K562 (cell line): ENCODE results near the gene SRGN. TPM values are rescaled to one million over a fixed set of nuclear protein-coding genes. Genes with fewer than 3 reads are reported as not detected.

ENCODE experiments used
- CHD2 ChIP-seq: IDR thresholded peaks from 2 replicates; pipeline ENCODE4 v1.6.1; 2011; ENCODE audit warnings: low read depth, low read length
- EP400 ChIP-seq: fragments of 450-650 bp; IDR thresholded peaks from 2 replicates; pipeline ENCODE4 v1.6.1; 2017; ENCODE audit warnings: antibody characterized with exemption, mild to moderate bottlenecking, moderate library complexity
- KLF16 ChIP-seq: IDR thresholded peaks from 2 replicates; pipeline ENCODE4 v1.6.1; 2016; ENCODE audit warnings: antibody characterized with exemption
- MYBL2 ChIP-seq, 2 experiments: fragments of 450-650 bp in 1 of 2; sonication (generic) in 1 of 2; formaldehyde crosslinking in 1 of 2; IDR thresholded peaks; 2 replicates each; pipeline versions ENCODE4 v1.6.1 to v1.8.1; 2017 to 2022; ENCODE audit warnings: borderline replicate concordance in 1 of 2, inconsistent platforms in 1 of 2, low read depth in 1 of 2, mild to moderate bottlenecking in 1 of 2, missing genetic modification reagents in 1 of 2, moderate library complexity in 1 of 2
- REST ChIP-seq, 2 experiments: fragments of 450-650 bp; formaldehyde crosslinking in 1 of 2; IDR thresholded peaks; 2 replicates each; pipeline versions ENCODE4 v1.4.0 to v1.6.1; 2014 to 2020; ENCODE audit warnings: mild to moderate bottlenecking in 2 of 2, borderline replicate concordance in 1 of 2, low read depth in 1 of 2
- SMC3 ChIP-seq: conservative IDR thresholded peaks from 2 replicates; pipeline ENCODE4 v1.6.1; 2011; ENCODE audit warnings: low read depth, low read length, improper control_type of control experiment; ENCODE audit not compliant: insufficient read depth
- SRSF9 ChIP-seq: fragments of 200-400 bp; formaldehyde crosslinking; IDR thresholded peaks from 2 replicates; pipeline ENCODE4 v1.6.1; 2017; ENCODE audit warnings: low read depth, low read length, borderline replicate concordance
- THRAP3 ChIP-seq: fragments of 450-650 bp; IDR thresholded peaks from 2 replicates; pipeline ENCODE4 v1.6.1; 2016; ENCODE audit warnings: mild to moderate bottlenecking, inconsistent platforms, borderline replicate concordance
- ZC3H11A ChIP-seq: IDR thresholded peaks from 2 replicates; pipeline ENCODE4 v1.6.1; 2012; ENCODE audit warnings: low read depth, low read length, improper control_type of control experiment
- ZNF24 ChIP-seq: fragments of 450-650 bp; IDR thresholded peaks from 2 replicates; pipeline ENCODE4 v1.6.1; 2016
- ZNF589 ChIP-seq: fragments of 200-800 bp; sonication (Bioruptor generic); IDR thresholded peaks from 2 replicates; pipeline ENCODE4 v1.6.1; 2016; ENCODE audit warnings: low read depth, missing genetic modification characterization, missing compliant biosample characterization
- ZNF830 ChIP-seq: fragments of 250-450 bp; sonication (Bioruptor Pico); IDR thresholded peaks from 2 replicates; pipeline ENCODE4 v1.5.0; 2021; ENCODE audit warnings: mild to moderate bottlenecking
- ZSCAN32 ChIP-seq: fragments of 450-650 bp; formaldehyde crosslinking; IDR thresholded peaks from 2 replicates; pipeline ENCODE4 v1.4.0; 2020; ENCODE audit warnings: mild to moderate bottlenecking, moderate library complexity
- polyA plus RNA-seq, 8 experiments: library from polyadenylated mRNA; depleted of rRNA in 4 of 8; stranded (reverse) in 5 of 8; unstranded in 3 of 8; fragments of >200 nt; fragmentation: Nextera tagmentation in 2 of 8; fragmentation: Illumina TruSeq in 1 of 8; extraction: Ambion mirVana in 2 of 8; extraction: Trizol in 1 of 8; gene quantifications; 2 replicates each; pipeline versions ENCODE4 v1.2.1 to v1.2.3, GENCODE V29; 2011 to 2014; ENCODE audit warnings: inconsistent platforms in 1 of 8, missing spikeins in 1 of 8
- total RNA-seq, 7 experiments: library from RNA; depleted of rRNA in 6 of 7; stranded (reverse); fragments of >200 nt in 6 of 7; fragmentation: Illumina TruSeq in 2 of 7; extraction: Trizol in 2 of 7; gene quantifications; 2 replicates each; pipeline versions ENCODE4 v1.2.1 to v1.2.3, GENCODE V29; 2011 to 2021; ENCODE audit warnings: low replicate concordance in 1 of 7
- TF ChIP-seq, protein P1 (sequence below), 2 experiments: IDR thresholded peaks; 2 replicates each; pipeline ENCODE4 v1.6.1; 2011; ENCODE audit warnings: borderline replicate concordance in 1 of 2, control low read depth in 1 of 2, low read depth in 1 of 2, low read length in 1 of 2, mild to moderate bottlenecking in 1 of 2, mixed read lengths in 1 of 2, moderate library complexity in 1 of 2; ENCODE audit not compliant: insufficient read depth in 1 of 2, insufficient read length in 1 of 2, poor library complexity in 1 of 2, severe bottlenecking in 1 of 2; ENCODE audit errors: extremely low read depth in 1 of 2
- TF ChIP-seq, protein P2 (sequence below): fragments of 250-450 bp; sonication (Bioruptor Pico); IDR thresholded peaks from 2 replicates; pipeline ENCODE4 v1.8.0; 2022; ENCODE audit warnings: inconsistent platforms

Gene SRGN
- total and polyA plus RNA-seq, 9 of the 15 experiments (the other 6 are each of a cell fraction or from before 2014, with no cell fraction given), result 136 to 304 (median 180) TPM

DNA sequence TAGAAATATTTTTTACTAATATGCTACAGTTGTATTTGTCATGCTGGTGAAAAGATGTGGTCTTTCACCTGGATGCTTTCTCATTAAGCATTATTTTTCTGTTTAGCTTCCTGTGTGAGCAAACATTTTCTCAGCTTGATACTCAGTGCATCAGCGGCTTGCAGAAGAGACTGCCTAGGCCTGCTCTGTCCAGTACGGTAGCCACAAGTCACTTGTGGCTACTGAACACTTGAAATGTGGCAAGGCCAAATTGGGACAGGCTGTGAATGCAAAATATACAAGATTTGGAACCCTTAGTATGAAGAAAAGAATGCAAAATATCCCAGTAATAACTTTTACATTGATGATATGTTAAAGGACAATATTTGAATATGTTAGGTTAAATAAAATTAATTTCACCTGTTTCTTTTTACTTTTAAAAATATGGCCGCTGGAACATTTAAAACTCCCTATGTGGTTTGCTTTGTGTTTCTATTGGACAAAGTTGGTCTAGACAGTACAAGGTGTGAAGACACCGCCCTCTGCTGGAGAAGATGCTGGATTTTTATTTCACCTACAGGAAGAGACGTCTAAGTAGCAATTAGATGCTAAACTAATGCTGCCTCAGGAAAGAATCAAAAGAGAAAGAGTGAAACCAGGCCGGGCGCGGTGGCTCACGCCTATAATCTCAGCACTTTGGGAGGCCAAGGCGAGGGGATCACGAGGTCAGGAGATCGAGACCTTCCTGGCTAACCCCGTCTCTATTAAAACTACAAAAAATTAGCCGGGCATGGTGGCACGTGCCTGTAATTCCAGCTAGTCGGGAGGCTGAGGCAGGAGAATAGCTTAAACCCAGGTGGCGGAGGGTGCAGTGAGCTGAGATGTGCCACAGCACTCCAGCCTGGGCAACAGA, 5.3 kb downstream of the SRGN start (continued):
- TF ChIP-seq REST (IDR thresholded peaks at IDR 0.05; ENCODE audit: borderline replicate concordance), result peak; percentile 83; the same call in 1 of the 2 replicates
- TF ChIP-seq REST (CRISPR knock-in tag; IDR thresholded peaks at IDR 0.05; ENCODE audit: low read depth), result no peak
- no peak for TF ChIP-seq ZNF589 (CRISPR knock-in tag)
- TF ChIP-seq MYBL2 (IDR thresholded peaks at IDR 0.05; ENCODE audit: low read depth), result peak; percentile 79
- TF ChIP-seq MYBL2 (CRISPR knock-in tag; IDR thresholded peaks at IDR 0.05; ENCODE audit: borderline replicate concordance), result no peak
- peak; percentile 85 for TF ChIP-seq SMC3
- TF ChIP-seq, protein P1, sequence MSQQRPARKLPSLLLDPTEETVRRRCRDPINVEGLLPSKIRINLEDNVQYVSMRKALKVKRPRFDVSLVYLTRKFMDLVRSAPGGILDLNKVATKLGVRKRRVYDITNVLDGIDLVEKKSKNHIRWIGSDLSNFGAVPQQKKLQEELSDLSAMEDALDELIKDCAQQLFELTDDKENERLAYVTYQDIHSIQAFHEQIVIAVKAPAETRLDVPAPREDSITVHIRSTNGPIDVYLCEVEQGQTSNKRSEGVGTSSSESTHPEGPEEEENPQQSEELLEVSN (IDR thresholded peaks at IDR 0.05; ENCODE audit: borderline replicate concordance in 1 of 2, extremely low read depth in 1 of 2, insufficient read depth in 1 of 2, insufficient read length in 1 of 2, low read depth in 1 of 2, low read length in 1 of 2, poor library complexity in 1 of 2, severe bottlenecking in 1 of 2), result peak in 1 of 2 experiments; percentile 21
- no peak for TF ChIP-seq SRSF9
- TF ChIP-seq KLF16, result peak; percentile 39; the same call in 1 of the 2 replicates
- no peak for TF ChIP-seq ZSCAN32 (CRISPR knock-in tag)
- TF ChIP-seq CHD2, result no peak
- no peak for TF ChIP-seq ZNF830 (CRISPR knock-in tag)
- peak; percentile 46; the same call in 1 of the 2 replicates for TF ChIP-seq THRAP3
- TF ChIP-seq, protein P2, sequence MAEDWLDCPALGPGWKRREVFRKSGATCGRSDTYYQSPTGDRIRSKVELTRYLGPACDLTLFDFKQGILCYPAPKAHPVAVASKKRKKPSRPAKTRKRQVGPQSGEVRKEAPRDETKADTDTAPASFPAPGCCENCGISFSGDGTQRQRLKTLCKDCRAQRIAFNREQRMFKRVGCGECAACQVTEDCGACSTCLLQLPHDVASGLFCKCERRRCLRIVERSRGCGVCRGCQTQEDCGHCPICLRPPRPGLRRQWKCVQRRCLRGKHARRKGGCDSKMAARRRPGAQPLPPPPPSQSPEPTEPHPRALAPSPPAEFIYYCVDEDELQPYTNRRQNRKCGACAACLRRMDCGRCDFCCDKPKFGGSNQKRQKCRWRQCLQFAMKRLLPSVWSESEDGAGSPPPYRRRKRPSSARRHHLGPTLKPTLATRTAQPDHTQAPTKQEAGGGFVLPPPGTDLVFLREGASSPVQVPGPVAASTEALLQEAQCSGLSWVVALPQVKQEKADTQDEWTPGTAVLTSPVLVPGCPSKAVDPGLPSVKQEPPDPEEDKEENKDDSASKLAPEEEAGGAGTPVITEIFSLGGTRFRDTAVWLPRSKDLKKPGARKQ (CRISPR knock-in tag), result no peak
- TF ChIP-seq EP400, result peak; percentile 20; the same call in 1 of the 2 replicates
- TF ChIP-seq ZNF24, result no peak
- no peak for TF ChIP-seq ZC3H11A
